ENCODE data around the gene CCL16.
A peak's percentile ranks its signal among the peaks of the same experiment; 100 is the strongest.

CCL16 gene

GRCh38 chr17:36014946-36015345 is 33.6 kb upstream of the CCL16 start:
- no peak for TF ChIP-seq CTCF (conservative IDR thresholded peaks at IDR 0.05)
- no peak overlapping the region for H3K27ac ChIP-seq

GRCh38 chr17:36011201-36011600 is 29.9 kb upstream of the CCL16 start:
- TF ChIP-seq CTCF (conservative IDR thresholded peaks at IDR 0.05): no peak
- H3K27ac ChIP-seq: no peak overlapping the region

- 0 out of 2 replicates have a peak, but pooled peaks have one; percentile 20 for TF ChIP-seq CTCF (conservative IDR thresholded peaks at IDR 0.05)
- H3K27ac ChIP-seq: no peak overlapping the region
Measured at GRCh38 chr17:36008998-36009665, 27.8 kb upstream of the CCL16 start.

- no peak for TF ChIP-seq CTCF (conservative IDR thresholded peaks at IDR 0.05)
- no peak overlapping the region for H3K27ac ChIP-seq
Measured at GRCh38 chr17:36004594-36005108, 23.4 kb upstream of the CCL16 start.

- H3K27ac ChIP-seq: no peak overlapping the region
Measured at GRCh38 chr17:36002631-36003030, 21.3 kb upstream of the CCL16 start.

GRCh38 chr17:36001862-36002603 is 20.7 kb upstream of the CCL16 start:
- no peak for TF ChIP-seq CTCF (conservative IDR thresholded peaks at IDR 0.05)
- no peak overlapping the region for H3K27ac ChIP-seq

More at GRCh38 chr17:36002631-36003030, 21.3 kb upstream of the CCL16 start:
- TF ChIP-seq CTCF (conservative IDR thresholded peaks at IDR 0.05): no peak

GRCh38 chr17:36001110-36001771 is 19.9 kb upstream of the CCL16 start, which contains the start of gene CCL15:
CCL15 (minus strand) TSS chr17:36001553; CDS start chr17:36001492, 61 bp downstream.
- no peak for TF ChIP-seq CTCF (conservative IDR thresholded peaks at IDR 0.05)
- no peak within 1 kb of the TSS for H3K27ac ChIP-seq
